SK-N-MC (cell line): ENCODE results near the gene HIC1.

Source experiments
- EZH2 ChIP-seq: fragments of 200-600 bp; sonication (generic); IDR thresholded peaks from one replicate; pipeline ENCODE4 v1.6.1; 2017; ENCODE audit warnings: antibody characterized with exemption
- POLR2AphosphoS5 ChIP-seq: IDR thresholded peaks from 2 replicates; pipeline ENCODE4 v1.6.1; 2012; ENCODE audit warnings: mild to moderate bottlenecking, low read depth, low read length, borderline replicate concordance

DNA sequence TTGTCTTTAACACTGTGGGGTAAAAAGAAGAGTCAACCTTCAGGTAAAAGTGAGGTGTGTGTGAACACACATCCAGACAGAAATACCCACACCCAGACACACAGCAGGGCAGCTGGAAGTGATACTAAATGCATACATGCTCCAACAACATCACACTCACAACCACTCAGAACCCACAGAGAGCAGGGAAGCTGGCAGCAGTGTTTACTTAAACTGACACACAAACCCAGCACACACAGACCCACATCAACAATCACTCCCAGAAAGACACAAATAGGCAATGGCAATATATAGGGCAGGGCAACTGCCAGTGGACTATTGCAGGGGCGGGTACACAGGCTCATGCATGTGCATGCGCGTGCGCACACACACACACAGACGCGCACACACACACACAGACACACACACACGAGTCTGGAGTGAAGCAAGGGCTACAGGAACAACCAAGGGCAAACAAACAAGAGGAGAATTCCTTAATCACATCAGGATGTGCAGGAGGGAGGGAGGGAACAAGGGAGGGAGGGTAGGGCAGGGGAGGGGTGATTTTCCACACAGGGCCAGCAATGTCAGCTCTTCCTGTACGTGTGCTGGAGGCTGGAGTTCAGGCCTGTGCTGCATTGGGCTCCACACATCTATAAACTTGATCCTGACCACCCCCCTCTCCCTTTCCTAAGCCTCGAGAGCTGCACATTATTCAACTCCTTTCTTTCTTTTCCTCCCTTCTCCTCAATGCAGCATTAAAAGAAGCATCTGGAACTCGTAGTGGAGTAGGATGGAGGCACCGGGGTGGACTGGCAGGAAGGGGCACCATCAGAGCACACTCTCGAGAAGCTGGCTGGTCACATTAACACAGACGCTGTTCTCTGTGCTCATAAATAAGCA lies 30.1 kb downstream of the HIC1 start:
- TF ChIP-seq POLR2AphosphoS5 (no peak), EZH2 (no peak)
